GM12878 (cell line): ENCODE measurements around the gene GABRP. TPM values are rescaled to one million over a fixed set of nuclear protein-coding genes. Genes with fewer than 3 reads are reported as not detected.

ENCODE experiments used
- ATAC-seq: fragments of 200-7000 bp; cut with Tn5 transposase; 3 replicates; pipeline ENCODE4 v1.9.1; 2020; ENCODE audit warnings: mild to moderate bottlenecking, moderate library complexity
- BruUV-seq: library from RNA; stranded (reverse); fragments of 400-500 nt; replicated peaks from 2 replicates; lab custom pipeline; 2021; lab: Mats Ljungman, UMichigan
- CTCF ChIA-PET: fragments of 300-600 bp; sonication (Branson Sonifier 250); formaldehyde crosslinking; extraction: SDS; loops from one replicate; lab custom pipeline; 2021; ENCODE audit warnings: inconsistent platforms; lab: Yijun Ruan, JAX
- POLR2A ChIA-PET: fragments of 350-600 bp; formaldehyde crosslinking; extraction: SDS; loops from one replicate; lab custom pipeline; 2021; ENCODE audit warnings: inconsistent platforms; lab: Charles Lee
- RAD21 ChIA-PET: fragments of 300-600 bp; sonication (Branson Sonifier 250); formaldehyde crosslinking; loops from one replicate; lab custom pipeline; 2023; ENCODE audit warnings: antibody characterized with exemption; ENCODE audit not compliant: unreplicated experiment; lab: Charles Lee
- SMC1A ChIA-PET: fragments of 300-600 bp; sonication (Branson Sonifier 250); formaldehyde crosslinking; loops from one replicate; lab custom pipeline; 2023; ENCODE audit not compliant: unreplicated experiment, uncharacterized antibody; lab: Charles Lee
- DNase-seq: peaks from one replicate; pipeline ENCODE4 v3.0.0-alpha.2; 2011; ENCODE audit warnings: low read depth, low spot score
- FAIRE-seq: peaks from 3 replicates; lab custom pipeline; 2011; peaks lifted over from hg19 to GRCh38; lab: Jason Lieb, UNC
- H2AFZ ChIP-seq: 2 replicates; pipeline ENCODE4 v1.6.0; 2011; ENCODE audit warnings: low read depth, low read length, control low read depth; ENCODE audit not compliant: control insufficient read depth
- H3K27ac ChIP-seq: 2 replicates; pipeline ENCODE4 v1.5.1; 2011; ENCODE audit warnings: control low read depth; ENCODE audit not compliant: control insufficient read depth, insufficient read depth
- H3K27me3 ChIP-seq, 2 experiments: replicated peaks in 1 of 2; 2 replicates each; pipeline versions ENCODE4 v1.6.0 to v1.6.1; 2011; ENCODE audit warnings: low read length in 1 of 2; ENCODE audit not compliant: control insufficient read depth in 2 of 2, insufficient read depth in 2 of 2
- H3K36me3 ChIP-seq, 2 experiments: 2 replicates each; pipeline ENCODE4 v1.5.1; 2011; ENCODE audit warnings: low read length in 1 of 2; ENCODE audit not compliant: control insufficient read depth in 2 of 2, insufficient read depth in 2 of 2
- H3K4me1 ChIP-seq: 2 replicates; pipeline ENCODE4 v1.6.1; 2011; ENCODE audit warnings: mild to moderate bottlenecking, low read length, moderate library complexity, mixed read lengths; ENCODE audit not compliant: control insufficient read depth, insufficient read depth
- H3K4me2 ChIP-seq: 2 replicates; pipeline ENCODE4 v1.6.0; 2011; ENCODE audit warnings: control low read depth; ENCODE audit not compliant: control insufficient read depth, insufficient read depth
- H3K4me3 ChIP-seq: fragments of 200-600 bp; sonication (generic); 2 replicates; pipeline ENCODE4 v1.5.1; 2016
- H3K79me2 ChIP-seq: 2 replicates; pipeline ENCODE4 v1.6.0; 2011; ENCODE audit warnings: low read length; ENCODE audit not compliant: control insufficient read depth, insufficient read depth
- H3K9ac ChIP-seq: 2 replicates; pipeline ENCODE4 v1.8.0; 2011; ENCODE audit warnings: low read length, control low read depth, mixed read lengths; ENCODE audit not compliant: control insufficient read depth, insufficient read depth
- H3K9me3 ChIP-seq: replicated peaks from 3 replicates; pipeline ENCODE4 v1.5.1; 2011; ENCODE audit warnings: mild to moderate bottlenecking, low read length; ENCODE audit not compliant: control insufficient read depth, insufficient read depth
- H4K20me1 ChIP-seq: 2 replicates; pipeline ENCODE4 v1.6.0; 2011; ENCODE audit not compliant: control insufficient read depth, insufficient read depth
- FOS ChIP-seq: IDR thresholded peaks from 3 replicates; pipeline ENCODE4 v1.6.1; 2011; ENCODE audit warnings: borderline replicate concordance; ENCODE audit not compliant: insufficient read length; ENCODE audit errors: extremely low read depth
- KLF5 ChIP-seq: fragments of 450-650 bp; IDR thresholded peaks from 2 replicates; pipeline ENCODE4 v1.6.1; 2014; ENCODE audit warnings: mild to moderate bottlenecking; ENCODE audit not compliant: partially characterized antibody
- MTA3 ChIP-seq: IDR thresholded peaks from 2 replicates; pipeline ENCODE4 v1.6.1; 2012; ENCODE audit warnings: low read length, inconsistent platforms, borderline replicate concordance
- NFXL1 ChIP-seq: fragments of 450-650 bp; IDR thresholded peaks from 2 replicates; pipeline ENCODE4 v1.6.1; 2017; ENCODE audit warnings: antibody characterized with exemption, mild to moderate bottlenecking, borderline replicate concordance
- WGBS: methylation state at CpG from one replicate; pipeline ENCODE4 v1.1.6; 2016; ENCODE audit warnings: low lambda C conversion rate; ENCODE audit not compliant: insufficient replicate concordance, insufficient coverage; ENCODE audit errors: missing lambda C conversion rate; 5-methylcytosine and 5-hydroxymethylcytosine counted together
- in situ Hi-C: fragments of 300-500 bp; cut with MboI; formaldehyde crosslinking; loops from 9 replicates; pipeline ENCODE4 v1.14.3; 2018; ENCODE audit warnings: mixed read lengths
- intact Hi-C: fragments of 100-400 bp; cut with micrococcal nuclease; formaldehyde crosslinking; loops from one replicate; pipeline ENCODE4 v1.14.2; 2022; ENCODE audit not compliant: unreplicated experiment
- polyA plus RNA-seq, 11 experiments: library from polyadenylated mRNA; depleted of rRNA in 4 of 11; unstranded in 6 of 11; stranded (reverse) in 5 of 11; fragments of >200 nt; fragmentation: Nextera tagmentation in 4 of 11; fragmentation: Illumina TruSeq in 1 of 11; extraction: Ambion mirVana in 4 of 11; extraction: Trizol in 1 of 11; gene quantifications; 1 replicate in 1 of 11; 2 replicates in 10 of 11; pipeline versions ENCODE4 v1.2.1 to v1.2.3, GENCODE V29; 2011 to 2016; ENCODE audit warnings: inconsistent platforms in 2 of 11, missing spikeins in 2 of 11, low read depth in 1 of 11
- total RNA-seq, 4 experiments: library from RNA; depleted of rRNA in 3 of 4; stranded (reverse); fragments of >200 nt in 3 of 4; fragmentation: Illumina TruSeq in 1 of 4; extraction: Trizol in 1 of 4; gene quantifications; 2 replicates each; pipeline versions ENCODE4 v1.2.1 to v1.2.3, GENCODE V29; 2013 to 2021
- TF ChIP-seq, protein P1 (sequence below): fragments of 450-650 bp; IDR thresholded peaks from 2 replicates; pipeline ENCODE4 v1.6.1; 2018; ENCODE audit warnings: mild to moderate bottlenecking, low read depth, moderate library complexity; ENCODE audit not compliant: partially characterized antibody
- TF ChIP-seq, protein P2 (sequence below): fragments of 450-650 bp; IDR thresholded peaks from 2 replicates; pipeline ENCODE4 v1.6.1; 2017; ENCODE audit warnings: mild to moderate bottlenecking

The GABRP gene
- total and polyA plus RNA-seq, 10 of the 15 experiments (the other 5 are each of a cell fraction or from before 2014, with no cell fraction given) = 0.04 TPM; not detected in 9

DNA sequence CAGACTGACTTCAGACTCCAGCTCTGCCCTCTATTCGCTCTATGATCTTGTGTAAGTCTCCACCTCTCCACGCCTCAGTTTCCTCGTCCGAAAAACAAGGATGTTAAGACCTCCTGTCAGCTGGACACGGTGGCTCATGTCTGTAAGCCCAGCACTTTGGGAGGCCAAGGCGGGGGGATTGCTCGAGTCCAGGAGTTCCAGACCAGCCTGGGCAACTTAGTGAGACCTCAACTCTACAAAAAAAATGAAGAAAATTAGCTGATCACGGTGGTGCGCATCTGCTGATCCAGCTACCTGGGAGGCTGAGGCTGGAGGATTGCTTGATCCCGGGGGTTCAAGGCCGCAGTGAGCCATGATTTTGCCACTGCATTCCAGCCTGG is 36.6 kb upstream of the GABRP start:
- no TSS peak for BruUV-seq

More for the DNA sequence above, 36.6 kb upstream of the GABRP start:
- 30% methylated on average over 11 of the region's 11 CpGs for WGBS
- ChIA-PET RAD21 (interaction anchor here (1.2 to 5.5 kb wide), 2 partner anchors 45 to 62 kb away, joined by 3 to 44 read pairs; no protein-coding TSS in a partner anchor), CTCF (interaction anchor here (0.9 to 7.3 kb wide), 2 partner anchors 45 to 596 kb away, joined by 4 to 106 read pairs; no protein-coding TSS in a partner anchor), SMC1A (interaction anchor here (0.8 to 2.4 kb wide), 3 partner anchors 9 to 44 kb away, joined by 3 to 13 read pairs (median 10); no protein-coding TSS in a partner anchor), POLR2A (no interaction called here)
- no peak for DNase-seq
- Histone ChIP-seq H3K9me3 (no peaks in the 10 kb centered on the region), H3K4me3 (no peak overlapping the region), H3K36me3 (no peaks in the 10 kb centered on the region), H3K4me2 (no peak overlapping the region), H3K27me3 (peaks cover 2 to 13% of the 10 kb centered on the region in 2 experiments; a peak in 3 of 4 replicates), H2AFZ (no peak overlapping the region), H3K9ac (no peak overlapping the region), H4K20me1 (no peaks in the 10 kb centered on the region), H3K4me1 (no peaks in the 10 kb centered on the region), H3K27ac (no peak overlapping the region), H3K79me2 (no peaks in the 10 kb centered on the region)
- no peak for ATAC-seq
- intact Hi-C loops = loop anchor here (2.0 to 10.0 kb wide), 2 partner anchors 150 to 458 kb away; no protein-coding TSS in a partner anchor
- in situ Hi-C loops = loop anchor here (5.0 kb wide), 1 partner anchor 595 kb away; no protein-coding TSS in a partner anchor
- TF ChIP-seq MTA3 (no peak), NFXL1 (no peak), KLF5 (no peak), FOS (no peak)
- TF ChIP-seq, protein P1, sequence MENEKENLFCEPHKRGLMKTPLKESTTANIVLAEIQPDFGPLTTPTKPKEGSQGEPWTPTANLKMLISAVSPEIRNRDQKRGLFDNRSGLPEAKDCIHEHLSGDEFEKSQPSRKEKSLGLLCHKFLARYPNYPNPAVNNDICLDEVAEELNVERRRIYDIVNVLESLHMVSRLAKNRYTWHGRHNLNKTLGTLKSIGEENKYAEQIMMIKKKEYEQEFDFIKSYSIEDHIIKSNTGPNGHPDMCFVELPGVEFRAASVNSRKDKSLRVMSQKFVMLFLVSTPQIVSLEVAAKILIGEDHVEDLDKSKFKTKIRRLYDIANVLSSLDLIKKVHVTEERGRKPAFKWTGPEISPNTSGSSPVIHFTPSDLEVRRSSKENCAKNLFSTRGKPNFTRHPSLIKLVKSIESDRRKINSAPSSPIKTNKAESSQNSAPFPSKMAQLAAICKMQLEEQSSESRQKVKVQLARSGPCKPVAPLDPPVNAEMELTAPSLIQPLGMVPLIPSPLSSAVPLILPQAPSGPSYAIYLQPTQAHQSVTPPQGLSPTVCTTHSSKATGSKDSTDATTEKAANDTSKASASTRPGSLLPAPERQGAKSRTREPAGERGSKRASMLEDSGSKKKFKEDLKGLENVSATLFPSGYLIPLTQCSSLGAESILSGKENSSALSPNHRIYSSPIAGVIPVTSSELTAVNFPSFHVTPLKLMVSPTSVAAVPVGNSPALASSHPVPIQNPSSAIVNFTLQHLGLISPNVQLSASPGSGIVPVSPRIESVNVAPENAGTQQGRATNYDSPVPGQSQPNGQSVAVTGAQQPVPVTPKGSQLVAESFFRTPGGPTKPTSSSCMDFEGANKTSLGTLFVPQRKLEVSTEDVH = no peak
- TF ChIP-seq, protein P2, sequence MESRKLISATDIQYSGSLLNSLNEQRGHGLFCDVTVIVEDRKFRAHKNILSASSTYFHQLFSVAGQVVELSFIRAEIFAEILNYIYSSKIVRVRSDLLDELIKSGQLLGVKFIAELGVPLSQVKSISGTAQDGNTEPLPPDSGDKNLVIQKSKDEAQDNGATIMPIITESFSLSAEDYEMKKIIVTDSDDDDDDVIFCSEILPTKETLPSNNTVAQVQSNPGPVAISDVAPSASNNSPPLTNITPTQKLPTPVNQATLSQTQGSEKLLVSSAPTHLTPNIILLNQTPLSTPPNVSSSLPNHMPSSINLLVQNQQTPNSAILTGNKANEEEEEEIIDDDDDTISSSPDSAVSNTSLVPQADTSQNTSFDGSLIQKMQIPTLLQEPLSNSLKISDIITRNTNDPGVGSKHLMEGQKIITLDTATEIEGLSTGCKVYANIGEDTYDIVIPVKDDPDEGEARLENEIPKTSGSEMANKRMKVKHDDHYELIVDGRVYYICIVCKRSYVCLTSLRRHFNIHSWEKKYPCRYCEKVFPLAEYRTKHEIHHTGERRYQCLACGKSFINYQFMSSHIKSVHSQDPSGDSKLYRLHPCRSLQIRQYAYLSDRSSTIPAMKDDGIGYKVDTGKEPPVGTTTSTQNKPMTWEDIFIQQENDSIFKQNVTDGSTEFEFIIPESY = no peak
- no peak for FAIRE-seq
